Panc1 (cell line): ENCODE data around the gene SATB2. TPM values are rescaled to one million over a fixed set of nuclear protein-coding genes. Genes with fewer than 3 reads are reported as not detected.

Experiments
- ATAC-seq: fragments of 200-7000 bp; cut with Tn5 transposase; 2 replicates; pipeline ENCODE4 v1.9.1; 2020; ENCODE audit warnings: mild to moderate bottlenecking, moderate library complexity
- BruUV-seq: library from RNA; stranded (reverse); fragments of 400-500 nt; replicated peaks from 2 replicates; lab custom pipeline; 2021; lab: Mats Ljungman, UMichigan
- CTCF ChIA-PET: fragments of 300-600 bp; sonication (Branson Sonifier 250); formaldehyde crosslinking; loops from one replicate; lab custom pipeline; 2022; ENCODE audit warnings: antibody characterized with exemption; lab: Charles Lee
- POLR2A ChIA-PET: fragments of 300-600 bp; sonication (Branson Sonifier 250); formaldehyde crosslinking; loops from one replicate; lab custom pipeline; 2022; ENCODE audit warnings: antibody characterized with exemption; lab: Charles Lee
- DNase-seq: peaks from one replicate; pipeline ENCODE4 v3.0.0-alpha.2; 2010; ENCODE audit warnings: low read depth, low spot score
- H3K27ac ChIP-seq: 2 replicates; pipeline ENCODE4 v1.5.1; 2011; ENCODE audit warnings: mild to moderate bottlenecking, low read length, inconsistent platforms
- H3K27me3 ChIP-seq: fragments of 200-500 bp; sonication (Bioruptor generic); 2 replicates; pipeline ENCODE4 v1.6.0; 2014; ENCODE audit warnings: low read length, inconsistent platforms; ENCODE audit not compliant: control insufficient read depth, insufficient read depth
- H3K36me3 ChIP-seq: fragments of 200-500 bp; sonication (Bioruptor generic); 2 replicates; pipeline ENCODE4 v1.5.1; 2014; ENCODE audit warnings: inconsistent platforms, mild to moderate bottlenecking, low read length, moderate library complexity; ENCODE audit not compliant: control insufficient read depth, insufficient read depth
- H3K4me1 ChIP-seq: 2 replicates; pipeline ENCODE4 v1.5.1; 2011; ENCODE audit warnings: inconsistent platforms, mild to moderate bottlenecking, low read length, moderate library complexity; ENCODE audit not compliant: control insufficient read depth, insufficient read depth
- H3K4me3 ChIP-seq, 2 experiments: 2 replicates each; pipeline ENCODE4 v1.5.1; 2011 to 2012; ENCODE audit warnings: low read depth in 2 of 2, low read length in 2 of 2, mild to moderate bottlenecking in 2 of 2, inconsistent platforms in 1 of 2, moderate library complexity in 1 of 2
- H3K9me3 ChIP-seq: fragments of 200-500 bp; sonication (Bioruptor generic); 2 replicates; pipeline ENCODE4 v1.5.1; 2014; ENCODE audit warnings: low read depth, mild to moderate bottlenecking, inconsistent platforms, low read length, moderate library complexity; ENCODE audit not compliant: control insufficient read depth, insufficient read depth
- POLR2AphosphoS5 ChIP-seq: IDR thresholded peaks from 2 replicates; pipeline ENCODE4 v1.6.1; 2012; ENCODE audit warnings: mild to moderate bottlenecking, low read depth, low read length, moderate library complexity
- SIN3A ChIP-seq: IDR thresholded peaks from 2 replicates; pipeline ENCODE4 v1.6.1; 2012; ENCODE audit warnings: low read depth, mild to moderate bottlenecking, low read length, moderate library complexity, borderline replicate concordance; ENCODE audit not compliant: insufficient read depth
- TCF7L2 ChIP-seq: IDR thresholded peaks from 2 replicates; pipeline ENCODE4 v1.6.1; 2011; ENCODE audit warnings: mild to moderate bottlenecking, low read depth, low read length, inconsistent platforms
- in situ Hi-C: cut with HindIII; loops from 2 replicates; pipeline ENCODE4 v1.10.0; 2016; ENCODE audit warnings: low sequenced_read_pairs, low pct_unique_long_range_greater_than_20kb
- intact Hi-C: fragments of 100-400 bp; cut with micrococcal nuclease; formaldehyde crosslinking; loops from one replicate; pipeline ENCODE4 v1.10.0; 2022; ENCODE audit not compliant: unreplicated experiment
- total RNA-seq: library from RNA; stranded (reverse); gene quantifications from one replicate; pipeline ENCODE4 v1.2.1, GENCODE V29; 2021; ENCODE audit not compliant: unreplicated experiment
- TF ChIP-seq, protein P1 (sequence below), 2 experiments: IDR thresholded peaks; 2 replicates each; pipeline ENCODE4 v1.6.1; 2011 to 2012; ENCODE audit warnings: low read depth in 2 of 2, control low read depth in 1 of 2, low read length in 1 of 2, mild to moderate bottlenecking in 1 of 2, moderate library complexity in 1 of 2; ENCODE audit not compliant: insufficient read depth in 1 of 2
- TF ChIP-seq, protein P2 (sequence below): fragments of 450-650 bp; IDR thresholded peaks from 2 replicates; pipeline ENCODE4 v1.5.1; 2017; ENCODE audit warnings: mild to moderate bottlenecking

Gene SATB2
- total RNA-seq, 1 experiment from 2014 or later = 43.2 TPM

DNA sequence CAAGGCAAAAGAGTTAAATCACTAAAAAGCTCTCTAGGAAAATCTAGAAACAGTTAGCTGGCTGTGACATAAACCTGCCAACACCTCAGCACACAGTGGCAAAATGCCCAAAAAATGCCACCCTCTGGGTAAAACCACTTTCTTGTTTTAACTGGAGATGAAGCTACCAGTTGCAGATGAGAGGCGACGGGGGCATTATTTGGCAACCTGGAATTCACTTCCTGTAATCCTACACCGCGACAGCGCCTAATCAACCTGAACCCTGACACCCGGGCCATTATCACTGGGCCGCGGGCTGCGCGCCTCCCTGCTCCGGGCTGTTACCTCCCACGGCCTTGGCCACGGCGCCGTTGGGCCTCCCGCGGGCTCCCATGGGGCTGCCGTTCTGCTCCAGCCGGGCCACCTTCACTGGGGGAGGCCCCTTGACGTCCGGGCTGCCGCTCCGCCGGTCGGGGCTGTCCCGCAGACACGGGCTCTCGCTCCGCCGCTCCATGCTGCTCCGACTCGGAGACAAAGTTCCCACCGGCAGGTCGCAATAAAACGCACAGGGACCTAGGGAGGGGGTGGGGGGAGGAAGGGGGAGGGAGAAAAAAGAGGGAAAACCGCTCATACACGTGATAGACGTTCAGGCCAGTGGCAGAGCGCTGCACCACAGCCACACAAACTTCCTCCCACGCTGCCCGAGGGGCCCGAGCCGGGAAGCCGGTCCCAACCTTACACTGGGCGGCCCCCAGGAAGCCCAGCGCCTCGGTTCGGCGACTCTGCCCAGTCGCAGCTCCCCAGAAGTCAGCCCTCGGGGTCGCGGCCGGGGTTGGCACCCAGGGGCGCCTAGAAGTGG lies 2.0 kb downstream of the SATB2 start:
- ChIA-PET CTCF (no interaction called here), POLR2A (no interaction called here)
- DNase-seq (no peak), ATAC-seq (peak; percentile 55)
- in situ Hi-C loops (no loop called here), intact Hi-C loops (no loop called here)
- TF ChIP-seq SIN3A = peak; percentile 36
- TF ChIP-seq, protein P1, sequence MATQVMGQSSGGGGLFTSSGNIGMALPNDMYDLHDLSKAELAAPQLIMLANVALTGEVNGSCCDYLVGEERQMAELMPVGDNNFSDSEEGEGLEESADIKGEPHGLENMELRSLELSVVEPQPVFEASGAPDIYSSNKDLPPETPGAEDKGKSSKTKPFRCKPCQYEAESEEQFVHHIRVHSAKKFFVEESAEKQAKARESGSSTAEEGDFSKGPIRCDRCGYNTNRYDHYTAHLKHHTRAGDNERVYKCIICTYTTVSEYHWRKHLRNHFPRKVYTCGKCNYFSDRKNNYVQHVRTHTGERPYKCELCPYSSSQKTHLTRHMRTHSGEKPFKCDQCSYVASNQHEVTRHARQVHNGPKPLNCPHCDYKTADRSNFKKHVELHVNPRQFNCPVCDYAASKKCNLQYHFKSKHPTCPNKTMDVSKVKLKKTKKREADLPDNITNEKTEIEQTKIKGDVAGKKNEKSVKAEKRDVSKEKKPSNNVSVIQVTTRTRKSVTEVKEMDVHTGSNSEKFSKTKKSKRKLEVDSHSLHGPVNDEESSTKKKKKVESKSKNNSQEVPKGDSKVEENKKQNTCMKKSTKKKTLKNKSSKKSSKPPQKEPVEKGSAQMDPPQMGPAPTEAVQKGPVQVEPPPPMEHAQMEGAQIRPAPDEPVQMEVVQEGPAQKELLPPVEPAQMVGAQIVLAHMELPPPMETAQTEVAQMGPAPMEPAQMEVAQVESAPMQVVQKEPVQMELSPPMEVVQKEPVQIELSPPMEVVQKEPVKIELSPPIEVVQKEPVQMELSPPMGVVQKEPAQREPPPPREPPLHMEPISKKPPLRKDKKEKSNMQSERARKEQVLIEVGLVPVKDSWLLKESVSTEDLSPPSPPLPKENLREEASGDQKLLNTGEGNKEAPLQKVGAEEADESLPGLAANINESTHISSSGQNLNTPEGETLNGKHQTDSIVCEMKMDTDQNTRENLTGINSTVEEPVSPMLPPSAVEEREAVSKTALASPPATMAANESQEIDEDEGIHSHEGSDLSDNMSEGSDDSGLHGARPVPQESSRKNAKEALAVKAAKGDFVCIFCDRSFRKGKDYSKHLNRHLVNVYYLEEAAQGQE (IDR thresholded peaks at IDR 0.05; ENCODE audit: insufficient read depth in 1 of 2, low read depth in 2 of 2, low read length in 1 of 2) = no peak
- peaks cover 33% of the 10 kb centered on the region for H3K4me1 ChIP-seq
- H3K9me3 ChIP-seq = no peaks in the 10 kb centered on the region
- H3K27ac ChIP-seq = peak overlapping the region; percentile 95
- peak overlapping the region; percentile 68 to 94 for H3K4me3 ChIP-seq
- no peaks in the 10 kb centered on the region for H3K27me3 ChIP-seq
- no TSS peak for BruUV-seq
- H3K36me3 ChIP-seq = peaks cover 21% of the 10 kb centered on the region; the same call in 1 of the 2 replicates

DNA sequence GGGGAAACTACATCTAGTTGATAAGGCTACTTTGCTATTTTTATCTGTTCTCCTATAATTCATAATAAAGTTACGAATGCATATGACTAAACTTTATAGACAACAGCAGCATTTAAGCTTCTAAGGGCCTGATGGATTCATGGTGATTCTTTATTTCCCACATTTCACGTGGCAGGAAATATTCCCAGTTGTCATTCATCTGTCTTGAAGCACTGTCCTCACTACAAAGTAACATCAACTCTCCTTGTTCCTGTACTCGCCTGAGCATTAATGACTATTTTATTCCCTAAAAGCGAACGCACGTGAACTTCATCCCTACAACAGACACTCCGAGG lies 2.6 kb downstream of the SATB2 start:
- Histone ChIP-seq H3K27me3 (no peaks in the 10 kb centered on the region), H3K9me3 (no peaks in the 10 kb centered on the region), H3K27ac (peak overlapping the region; percentile 95), H3K4me1 (peaks cover 33% of the 10 kb centered on the region), H3K36me3 (peaks cover 25% of the 10 kb centered on the region; the same call in 1 of the 2 replicates), H3K4me3 (peak overlapping the region; percentile 68 to 94)
- CTCF ChIA-PET = no interaction called here
- DNase-seq (no peak), ATAC-seq (no peak)
- POLR2A ChIA-PET = no interaction called here
- in situ Hi-C loops (no loop called here), intact Hi-C loops (no loop called here)
- TF ChIP-seq TCF7L2 = no peak
- TF ChIP-seq, protein P1 (IDR thresholded peaks at IDR 0.05; ENCODE audit: insufficient read depth in 1 of 2, low read depth in 2 of 2, low read length in 1 of 2) = no peak
- TF ChIP-seq POLR2AphosphoS5 = no peak
- no peak for TF ChIP-seq SIN3A
- TF ChIP-seq, protein P2, sequence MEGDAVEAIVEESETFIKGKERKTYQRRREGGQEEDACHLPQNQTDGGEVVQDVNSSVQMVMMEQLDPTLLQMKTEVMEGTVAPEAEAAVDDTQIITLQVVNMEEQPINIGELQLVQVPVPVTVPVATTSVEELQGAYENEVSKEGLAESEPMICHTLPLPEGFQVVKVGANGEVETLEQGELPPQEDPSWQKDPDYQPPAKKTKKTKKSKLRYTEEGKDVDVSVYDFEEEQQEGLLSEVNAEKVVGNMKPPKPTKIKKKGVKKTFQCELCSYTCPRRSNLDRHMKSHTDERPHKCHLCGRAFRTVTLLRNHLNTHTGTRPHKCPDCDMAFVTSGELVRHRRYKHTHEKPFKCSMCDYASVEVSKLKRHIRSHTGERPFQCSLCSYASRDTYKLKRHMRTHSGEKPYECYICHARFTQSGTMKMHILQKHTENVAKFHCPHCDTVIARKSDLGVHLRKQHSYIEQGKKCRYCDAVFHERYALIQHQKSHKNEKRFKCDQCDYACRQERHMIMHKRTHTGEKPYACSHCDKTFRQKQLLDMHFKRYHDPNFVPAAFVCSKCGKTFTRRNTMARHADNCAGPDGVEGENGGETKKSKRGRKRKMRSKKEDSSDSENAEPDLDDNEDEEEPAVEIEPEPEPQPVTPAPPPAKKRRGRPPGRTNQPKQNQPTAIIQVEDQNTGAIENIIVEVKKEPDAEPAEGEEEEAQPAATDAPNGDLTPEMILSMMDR = no peak
- TSS peak; percentile 47 for BruUV-seq
